ENCODE results near the gene ZNF165. TPM values are rescaled to one million over a fixed set of nuclear protein-coding genes. Genes with fewer than 3 reads are reported as not detected.
A peak's percentile ranks its signal among the peaks of the same experiment; 100 is the strongest.

The ZNF165 gene
- total RNA-seq, 1 donor from 2014 or later, result 4.0 TPM

GRCh38 chr6:28124350-28124970 lies 44.1 kb downstream of the ZNF165 start, which contains the start of gene ZSCAN16:
ZSCAN16 (plus strand) TSS chr6:28124609; CDS start chr6:28125444, 835 bp downstream.
- Mint-ChIP-seq H3K4me1 (peaks cover 19% of the 10 kb centered on the region), H3K9me3 (no peaks in the 10 kb centered on the region), H3K4me3 (peak within 1 kb of the TSS; percentile 98), H3K27me3 (ENCODE audit: low read depth) (no peaks in the 10 kb centered on the region), H3K36me3 (peaks cover 25% of the 10 kb centered on the region), H3K27ac (peak within 1 kb of the TSS; percentile 93)
- DNase-seq (ENCODE audit: low spot score in 2 of 2, unreplicated experiment in 2 of 2), result peak; percentile 53 to 78
- no peak for TF ChIP-seq CTCF (IDR thresholded peaks at IDR 0.05; ENCODE audit: unreplicated experiment)

DNA sequence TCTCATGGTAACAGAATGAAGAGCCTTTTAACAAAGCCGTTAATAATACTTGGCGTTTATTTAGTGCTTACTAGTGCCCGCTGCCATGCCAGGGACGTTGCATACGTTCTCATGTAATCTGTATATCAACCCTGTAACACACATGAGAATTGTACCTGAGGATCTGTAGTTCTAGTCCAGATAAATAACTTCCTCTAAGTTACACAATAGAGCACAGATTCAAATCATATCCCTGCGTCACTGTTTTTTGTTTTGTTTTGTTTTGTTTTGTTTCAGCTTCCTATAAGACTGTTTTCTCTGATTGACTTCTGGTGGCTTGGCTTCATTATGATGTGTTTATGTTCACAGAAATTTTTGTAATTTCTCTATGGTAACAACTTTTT lies 44.6 kb downstream of the ZNF165 start:
- Mint-ChIP-seq H3K9me3 (no peaks in the 10 kb centered on the region), H3K27ac (peak overlapping the region; percentile 93), H3K27me3 (ENCODE audit: low read depth) (no peaks in the 10 kb centered on the region), H3K4me1 (peaks cover 19% of the 10 kb centered on the region), H3K4me3 (peak overlapping the region; percentile 98), H3K36me3 (peaks cover 23% of the 10 kb centered on the region)
- no peak for DNase-seq (ENCODE audit: low spot score in 2 of 2, unreplicated experiment in 2 of 2)
- TF ChIP-seq CTCF (IDR thresholded peaks at IDR 0.05; ENCODE audit: unreplicated experiment), result no peak

- DNase-seq (ENCODE audit: low spot score in 2 of 2, unreplicated experiment in 2 of 2), result no peak
- Mint-ChIP-seq H3K9me3 (no peaks in the 10 kb centered on the region), H3K36me3 (peaks cover 21% of the 10 kb centered on the region), H3K4me3 (peak overlapping the region; percentile 98), H3K27me3 (ENCODE audit: low read depth) (no peaks in the 10 kb centered on the region), H3K27ac (no peak overlapping the region), H3K4me1 (peaks cover 19% of the 10 kb centered on the region)
- no peak for TF ChIP-seq CTCF (IDR thresholded peaks at IDR 0.05; ENCODE audit: unreplicated experiment)
Observed at GRCh38 chr6:28125401-28125800, 45.0 kb downstream of the ZNF165 start.

GRCh38 chr6:28134015-28134414 lies 53.6 kb downstream of the ZNF165 start:
- H3K27me3 Mint-ChIP-seq (ENCODE audit: low read depth), result no peaks in the 10 kb centered on the region
- peaks cover 31% of the 10 kb centered on the region for H3K4me1 Mint-ChIP-seq
- H3K4me3 Mint-ChIP-seq, result no peak overlapping the region
- no peak overlapping the region for H3K27ac Mint-ChIP-seq
- peaks cover 8% of the 10 kb centered on the region for H3K36me3 Mint-ChIP-seq
- no peak for TF ChIP-seq CTCF (IDR thresholded peaks at IDR 0.05; ENCODE audit: unreplicated experiment)
- no peak for DNase-seq (ENCODE audit: low spot score in 2 of 2, unreplicated experiment in 2 of 2)
- H3K9me3 Mint-ChIP-seq, result no peaks in the 10 kb centered on the region

GRCh38 chr6:28134716-28135115 lies 54.3 kb downstream of the ZNF165 start:
- Mint-ChIP-seq H3K27me3 (ENCODE audit: low read depth) (no peaks in the 10 kb centered on the region), H3K4me3 (no peak overlapping the region), H3K9me3 (no peaks in the 10 kb centered on the region), H3K36me3 (peaks cover 3% of the 10 kb centered on the region), H3K27ac (peak overlapping the region; percentile 47), H3K4me1 (peaks cover 31% of the 10 kb centered on the region)
- DNase-seq (ENCODE audit: low spot score in 2 of 2, unreplicated experiment in 2 of 2), result no peak
- no peak for TF ChIP-seq CTCF (IDR thresholded peaks at IDR 0.05; ENCODE audit: unreplicated experiment)

All from mesothelial cell of epicardium (in vitro differentiated cells).